ENCODE measurements around the gene SRSF3.
"Not testable (repeated sequence)": the region's sequence is repeated elsewhere in the genome, so short reads cannot be mapped to it uniquely, and the experiment has no call there.

SRSF3 gene

GRCh38 chr6:36576578-36576977 lies 17.6 kb upstream of the SRSF3 start:
- DNase-seq = no peak

GRCh38 chr6:36577301-36577700 lies 16.9 kb upstream of the SRSF3 start:
- no peak for DNase-seq

- DNase-seq = no peak
Observed at GRCh38 chr6:36578030-36578429, 16.1 kb upstream of the SRSF3 start.

- DNase-seq = no peak
Observed at GRCh38 chr6:36578431-36578830, 15.7 kb upstream of the SRSF3 start.

- DNase-seq = no peak
Observed at GRCh38 chr6:36580184-36580526, 14.0 kb upstream of the SRSF3 start.

GRCh38 chr6:36581716-36582115 lies 12.4 kb upstream of the SRSF3 start:
- no peak for DNase-seq

GRCh38 chr6:36586606-36587005 lies 7.6 kb upstream of the SRSF3 start:
- no peak for DNase-seq

GRCh38 chr6:36589025-36589400 lies 5.1 kb upstream of the SRSF3 start:
- DNase-seq = not testable (repeated sequence)

- no peak for DNase-seq
Observed at GRCh38 chr6:36590237-36590636, 3.9 kb upstream of the SRSF3 start.

GRCh38 chr6:36592221-36592655 lies 1.9 kb upstream of the SRSF3 start:
- DNase-seq = no peak

GRCh38 chr6:36593569-36594028 lies 563 bp upstream of the SRSF3 start:
- peak; percentile 39 to 69 for DNase-seq

GRCh38 chr6:36594816-36595643 lies 868 bp downstream of the SRSF3 start:
- DNase-seq = peak; percentile 51 to 58

- DNase-seq = peak in 1 of 2 experiments; percentile 24
Observed at GRCh38 chr6:36596356-36596755, 2.2 kb downstream of the SRSF3 start.

GRCh38 chr6:36597775-36598174 lies 3.6 kb downstream of the SRSF3 start:
- no peak for DNase-seq

GRCh38 chr6:36598326-36598725 lies 4.2 kb downstream of the SRSF3 start:
- no peak for DNase-seq

- no peak for DNase-seq
Observed at GRCh38 chr6:36598739-36599318, 4.7 kb downstream of the SRSF3 start.

- DNase-seq = peak; percentile 48 to 74
Observed at GRCh38 chr6:36599791-36600209, 5.6 kb downstream of the SRSF3 start.

GRCh38 chr6:36600564-36601146 lies 6.5 kb downstream of the SRSF3 start:
- DNase-seq = no peak

- DNase-seq = not testable (repeated sequence)
Observed at GRCh38 chr6:36601818-36602217, 7.7 kb downstream of the SRSF3 start.

- DNase-seq = no peak
Observed at GRCh38 chr6:36603222-36604089, 9.3 kb downstream of the SRSF3 start.

- no peak for DNase-seq
Observed at GRCh38 chr6:36604090-36605060, 10.2 kb downstream of the SRSF3 start.

- no peak for DNase-seq
Observed at GRCh38 chr6:36605143-36605542, 11.0 kb downstream of the SRSF3 start.

All from NCI-H2081 (cell line).